WTC11 (cell line): ENCODE data around the gene IDH1.

Experiments used
- CREB1 ChIP-seq: sonication (generic); formaldehyde crosslinking; IDR thresholded peaks from 2 replicates; pipeline ENCODE4 v1.8.0; 2023; ENCODE audit warnings: mild to moderate bottlenecking, missing genetic modification reagents
- ESRRA ChIP-seq: sonication (generic); formaldehyde crosslinking; IDR thresholded peaks from 2 replicates; pipeline ENCODE4 v1.8.1; 2022; ENCODE audit warnings: mild to moderate bottlenecking, missing genetic modification reagents, borderline replicate concordance
- JUN ChIP-seq: sonication (generic); formaldehyde crosslinking; IDR thresholded peaks from 2 replicates; pipeline ENCODE4 v1.8.0; 2023; ENCODE audit warnings: mild to moderate bottlenecking, missing genetic modification reagents
- NR1H2 ChIP-seq: sonication (generic); formaldehyde crosslinking; IDR thresholded peaks from 2 replicates; pipeline ENCODE4 v1.9.0; 2021; ENCODE audit warnings: mild to moderate bottlenecking, moderate library complexity, missing genetic modification reagents
- SMAD4 ChIP-seq: sonication (generic); formaldehyde crosslinking; IDR thresholded peaks from 2 replicates; pipeline ENCODE4 v1.8.0; 2022; ENCODE audit warnings: mild to moderate bottlenecking, missing genetic modification reagents
- TEAD4 ChIP-seq: sonication (generic); formaldehyde crosslinking; IDR thresholded peaks from 2 replicates; pipeline ENCODE4 v1.8.0; 2022; ENCODE audit warnings: mild to moderate bottlenecking, missing genetic modification reagents
- TF ChIP-seq, protein P1 (sequence below): sonication (generic); formaldehyde crosslinking; IDR thresholded peaks from 2 replicates; pipeline ENCODE4 v1.8.1; 2022; ENCODE audit warnings: low read depth, missing genetic modification reagents, borderline replicate concordance
- TF ChIP-seq, protein P2 (sequence below): fragments of 200-600 bp; IDR thresholded peaks from 2 replicates; pipeline ENCODE4 v1.8.0; 2022; ENCODE audit warnings: antibody characterized with exemption
- TF ChIP-seq, protein P3 (sequence below): sonication (generic); formaldehyde crosslinking; IDR thresholded peaks from 2 replicates; pipeline ENCODE4 v1.8.1; 2023; ENCODE audit warnings: mild to moderate bottlenecking, missing genetic modification reagents, moderate library complexity

DNA sequence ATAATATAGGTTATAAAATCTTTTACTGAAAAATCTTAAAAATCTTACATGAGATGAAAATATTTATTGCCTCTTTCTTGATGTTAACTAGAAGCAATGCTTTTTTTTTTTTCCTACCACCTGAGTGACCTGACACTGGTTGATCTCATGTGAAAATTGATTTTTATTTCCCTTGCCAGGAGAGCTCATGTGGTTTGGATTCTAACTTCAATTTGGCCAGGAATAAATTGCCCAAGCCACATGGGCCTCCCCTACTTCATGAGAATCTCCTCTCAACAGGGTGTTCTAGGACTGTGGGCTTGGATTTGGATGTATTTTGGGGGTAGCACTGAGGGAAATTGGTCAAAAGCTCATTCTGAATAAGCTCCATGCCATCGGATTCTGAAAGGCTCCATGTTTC is 20.1 kb downstream of the IDH1 start:
- TF ChIP-seq, protein P1, sequence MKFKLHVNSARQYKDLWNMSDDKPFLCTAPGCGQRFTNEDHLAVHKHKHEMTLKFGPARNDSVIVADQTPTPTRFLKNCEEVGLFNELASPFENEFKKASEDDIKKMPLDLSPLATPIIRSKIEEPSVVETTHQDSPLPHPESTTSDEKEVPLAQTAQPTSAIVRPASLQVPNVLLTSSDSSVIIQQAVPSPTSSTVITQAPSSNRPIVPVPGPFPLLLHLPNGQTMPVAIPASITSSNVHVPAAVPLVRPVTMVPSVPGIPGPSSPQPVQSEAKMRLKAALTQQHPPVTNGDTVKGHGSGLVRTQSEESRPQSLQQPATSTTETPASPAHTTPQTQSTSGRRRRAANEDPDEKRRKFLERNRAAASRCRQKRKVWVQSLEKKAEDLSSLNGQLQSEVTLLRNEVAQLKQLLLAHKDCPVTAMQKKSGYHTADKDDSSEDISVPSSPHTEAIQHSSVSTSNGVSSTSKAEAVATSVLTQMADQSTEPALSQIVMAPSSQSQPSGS (CRISPR knock-in tag), result no peak
- TF ChIP-seq SMAD4 (CRISPR knock-in tag), result no peak
- TF ChIP-seq JUN (CRISPR knock-in tag), result no peak
- TF ChIP-seq, protein P2, sequence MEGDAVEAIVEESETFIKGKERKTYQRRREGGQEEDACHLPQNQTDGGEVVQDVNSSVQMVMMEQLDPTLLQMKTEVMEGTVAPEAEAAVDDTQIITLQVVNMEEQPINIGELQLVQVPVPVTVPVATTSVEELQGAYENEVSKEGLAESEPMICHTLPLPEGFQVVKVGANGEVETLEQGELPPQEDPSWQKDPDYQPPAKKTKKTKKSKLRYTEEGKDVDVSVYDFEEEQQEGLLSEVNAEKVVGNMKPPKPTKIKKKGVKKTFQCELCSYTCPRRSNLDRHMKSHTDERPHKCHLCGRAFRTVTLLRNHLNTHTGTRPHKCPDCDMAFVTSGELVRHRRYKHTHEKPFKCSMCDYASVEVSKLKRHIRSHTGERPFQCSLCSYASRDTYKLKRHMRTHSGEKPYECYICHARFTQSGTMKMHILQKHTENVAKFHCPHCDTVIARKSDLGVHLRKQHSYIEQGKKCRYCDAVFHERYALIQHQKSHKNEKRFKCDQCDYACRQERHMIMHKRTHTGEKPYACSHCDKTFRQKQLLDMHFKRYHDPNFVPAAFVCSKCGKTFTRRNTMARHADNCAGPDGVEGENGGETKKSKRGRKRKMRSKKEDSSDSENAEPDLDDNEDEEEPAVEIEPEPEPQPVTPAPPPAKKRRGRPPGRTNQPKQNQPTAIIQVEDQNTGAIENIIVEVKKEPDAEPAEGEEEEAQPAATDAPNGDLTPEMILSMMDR, result no peak
- no peak for TF ChIP-seq NR1H2 (CRISPR knock-in tag)
- TF ChIP-seq CREB1 (CRISPR knock-in tag), result no peak
- TF ChIP-seq, protein P3, sequence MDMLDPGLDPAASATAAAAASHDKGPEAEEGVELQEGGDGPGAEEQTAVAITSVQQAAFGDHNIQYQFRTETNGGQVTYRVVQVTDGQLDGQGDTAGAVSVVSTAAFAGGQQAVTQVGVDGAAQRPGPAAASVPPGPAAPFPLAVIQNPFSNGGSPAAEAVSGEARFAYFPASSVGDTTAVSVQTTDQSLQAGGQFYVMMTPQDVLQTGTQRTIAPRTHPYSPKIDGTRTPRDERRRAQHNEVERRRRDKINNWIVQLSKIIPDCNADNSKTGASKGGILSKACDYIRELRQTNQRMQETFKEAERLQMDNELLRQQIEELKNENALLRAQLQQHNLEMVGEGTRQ (CRISPR knock-in tag), result no peak
- no peak for TF ChIP-seq TEAD4 (CRISPR knock-in tag)
- no peak for TF ChIP-seq ESRRA (CRISPR knock-in tag)
